ENCODE results near the gene SEL1L2.

- TF ChIP-seq CTCF (IDR thresholded peaks at IDR 0.05) (no peak), POLR2AphosphoS5 (IDR thresholded peaks at IDR 0.05) (no peak)
Observed at GRCh38 chr20:13874394-13875157, 115.8 kb downstream of the SEL1L2 start.
